HG03558 (cell line): ENCODE data around the gene WWC2.
"Not testable (repeated sequence)": the region's sequence is repeated elsewhere in the genome, so short reads cannot be mapped to it uniquely, and the experiment has no call there.

Experiments
- ATAC-seq: cut with Tn5 transposase; IDR thresholded peaks from one replicate; pipeline ENCODE4 v1.9.1; 2021; ENCODE audit warnings: moderate number of reproducible peaks; ENCODE audit not compliant: unreplicated experiment; ENCODE audit errors: extremely low read depth

Gene WWC2

GRCh38 chr4:183139972-183140570, 41.0 kb downstream of the WWC2 start:
- no peak for ATAC-seq

- ATAC-seq: no peak
Observed at GRCh38 chr4:183140911-183141320, 41.9 kb downstream of the WWC2 start.

- ATAC-seq: no peak
Observed at GRCh38 chr4:183141997-183142396, 42.9 kb downstream of the WWC2 start.

GRCh38 chr4:183142571-183143550, 43.8 kb downstream of the WWC2 start:
- no peak for ATAC-seq

GRCh38 chr4:183144787-183145186, 45.7 kb downstream of the WWC2 start:
- no peak for ATAC-seq

- no peak for ATAC-seq
Observed at GRCh38 chr4:183145773-183146172, 46.7 kb downstream of the WWC2 start.

- no peak for ATAC-seq
Observed at GRCh38 chr4:183146478-183146877, 47.4 kb downstream of the WWC2 start.

- no peak for ATAC-seq
Observed at GRCh38 chr4:183147196-183147595, 48.1 kb downstream of the WWC2 start.

GRCh38 chr4:183147983-183148382, 48.9 kb downstream of the WWC2 start:
- ATAC-seq: no peak

- ATAC-seq: no peak
Observed at GRCh38 chr4:183149616-183150539, 50.8 kb downstream of the WWC2 start.

GRCh38 chr4:183150664-183151063, 51.6 kb downstream of the WWC2 start:
- not testable (repeated sequence) for ATAC-seq

- ATAC-seq: not testable (repeated sequence)
Observed at GRCh38 chr4:183152232-183152631, 53.2 kb downstream of the WWC2 start.

GRCh38 chr4:183153190-183153916, 54.3 kb downstream of the WWC2 start:
- ATAC-seq: no peak

GRCh38 chr4:183154701-183155391, 55.8 kb downstream of the WWC2 start:
- ATAC-seq: no peak

- no peak for ATAC-seq
Observed at GRCh38 chr4:183155450-183156184, 56.6 kb downstream of the WWC2 start.

GRCh38 chr4:183157215-183157614, 58.2 kb downstream of the WWC2 start:
- no peak for ATAC-seq

GRCh38 chr4:183158062-183158461, 59.0 kb downstream of the WWC2 start:
- no peak for ATAC-seq

- ATAC-seq: no peak
Observed at GRCh38 chr4:183161630-183162029, 62.6 kb downstream of the WWC2 start.

- no peak for ATAC-seq
Observed at GRCh38 chr4:183163135-183163534, 64.1 kb downstream of the WWC2 start.
